Neural cell (in vitro differentiated cells): ENCODE data around the gene RFX3. TPM values are rescaled to one million over a fixed set of nuclear protein-coding genes. Genes with fewer than 3 reads are reported as not detected.

Source experiments
- H2AFZ ChIP-seq: fragments of 200-600, 300-800 bp; sonication (generic), shearing (Covaris generic); 2 replicates; pipeline ENCODE4 v1.6.0; 2014; ENCODE audit warnings: low read depth, mild to moderate bottlenecking, antibody characterized with exemption, low read length, moderate library complexity
- H3F3A ChIP-seq: fragments of 200-600 bp; shearing (Covaris generic); 2 replicates; pipeline ENCODE4 v1.6.1; 2016; ENCODE audit warnings: mild to moderate bottlenecking, moderate library complexity, mixed read lengths, antibody characterized with exemption, low read length; ENCODE audit not compliant: insufficient read depth, poor library complexity, severe bottlenecking
- H3K27ac ChIP-seq: fragments of 200-600, 300-800 bp; sonication (generic), shearing (Covaris generic); 2 replicates; pipeline ENCODE4 v1.5.1; 2014; ENCODE audit warnings: mild to moderate bottlenecking, low read length, moderate library complexity
- H3K27me3 ChIP-seq: fragments of 300-800, 200-600 bp; sonication (generic), shearing (Covaris generic); 2 replicates; pipeline ENCODE4 v1.6.0; 2014; ENCODE audit warnings: mild to moderate bottlenecking, low read depth, low read length, moderate library complexity; ENCODE audit not compliant: insufficient read depth
- H3K36me3 ChIP-seq: fragments of 300-800, 200-600 bp; sonication (generic), shearing (Covaris generic); 2 replicates; pipeline ENCODE4 v1.5.1; 2014; ENCODE audit warnings: mild to moderate bottlenecking, antibody characterized with exemption, low read length, moderate library complexity; ENCODE audit not compliant: insufficient read depth
- H3K4me2 ChIP-seq: fragments of 300-800, 200-600 bp; sonication (generic), shearing (Covaris generic); 2 replicates; pipeline ENCODE4 v1.6.0; 2014; ENCODE audit warnings: mild to moderate bottlenecking, low read length
- H3K4me3 ChIP-seq: fragments of 300-800, 200-600 bp; sonication (generic), shearing (Covaris generic); 2 replicates; pipeline ENCODE4 v1.5.1; 2014; ENCODE audit warnings: mild to moderate bottlenecking, low read length, moderate library complexity
- H3K79me2 ChIP-seq: fragments of 200-600 bp; shearing (Covaris generic); replicated peaks from 2 replicates; pipeline ENCODE4 v1.6.0; 2014; ENCODE audit warnings: mild to moderate bottlenecking, low read length, moderate library complexity; ENCODE audit not compliant: insufficient read depth
- H3K9ac ChIP-seq: fragments of 300-800, 200-600 bp; sonication (generic), shearing (Covaris generic); 2 replicates; pipeline ENCODE4 v1.6.1; 2016; ENCODE audit warnings: mild to moderate bottlenecking, low read length, mixed read lengths
- H3K9me2 ChIP-seq: fragments of 200-600 bp; shearing (Covaris generic); 2 replicates; pipeline ENCODE4 v1.6.1; 2016; ENCODE audit warnings: mild to moderate bottlenecking, low read length, mixed read lengths; ENCODE audit not compliant: insufficient read depth
- H3K9me3 ChIP-seq: fragments of 200-600, 300-800 bp; sonication (generic), shearing (Covaris generic); 2 replicates; pipeline ENCODE4 v1.6.1; 2016; ENCODE audit warnings: mild to moderate bottlenecking, mixed run types, low read length, moderate library complexity, mixed read lengths
- H4K20me1 ChIP-seq: fragments of 200-600 bp; shearing (Covaris generic); 2 replicates; pipeline ENCODE4 v1.6.1; 2016; ENCODE audit warnings: mild to moderate bottlenecking, mixed run types; ENCODE audit not compliant: insufficient read depth
- EP300 ChIP-seq: fragments of 450-650 bp; conservative IDR thresholded peaks from 2 replicates; pipeline ENCODE4 v1.6.1; 2014; ENCODE audit warnings: antibody characterized with exemption, mild to moderate bottlenecking, moderate library complexity; ENCODE audit not compliant: poor library complexity, severe bottlenecking
- EZH2 ChIP-seq: fragments of 200-600, 300-800 bp; shearing (Covaris generic), sonication (generic); IDR thresholded peaks from 2 replicates; pipeline ENCODE4 v1.6.1; 2014; ENCODE audit warnings: antibody characterized with exemption, low read length, borderline replicate concordance, mild to moderate bottlenecking; ENCODE audit not compliant: insufficient read depth, poor library complexity, severe bottlenecking
- MXI1 ChIP-seq: fragments of 450-650 bp; conservative IDR thresholded peaks from 2 replicates; pipeline ENCODE4 v1.6.1; 2014; ENCODE audit warnings: antibody characterized with exemption, mild to moderate bottlenecking; ENCODE audit not compliant: poor library complexity, severe bottlenecking
- POLR2AphosphoS5 ChIP-seq: IDR thresholded peaks from 2 replicates; pipeline ENCODE4 v1.6.1; 2012
- RAD21 ChIP-seq: fragments of 450-650 bp; conservative IDR thresholded peaks from 2 replicates; pipeline ENCODE4 v1.6.1; 2014; ENCODE audit warnings: antibody characterized with exemption, mild to moderate bottlenecking, moderate library complexity
- SMC3 ChIP-seq: fragments of 450-650 bp; conservative IDR thresholded peaks from 2 replicates; pipeline ENCODE4 v1.6.1; 2014; ENCODE audit warnings: antibody characterized with exemption, mild to moderate bottlenecking, moderate library complexity; ENCODE audit not compliant: poor library complexity
- TAF1 ChIP-seq: IDR thresholded peaks from 2 replicates; pipeline ENCODE4 v1.6.1; 2012; ENCODE audit warnings: low read depth
- polyA plus RNA-seq: library from polyadenylated mRNA; depleted of rRNA; stranded (reverse); fragments of >200 nt; gene quantifications from 2 replicates; pipeline ENCODE4 v1.2.3, GENCODE V29; 2014
- TF ChIP-seq, protein P1 (sequence below): IDR thresholded peaks from 2 replicates; pipeline ENCODE4 v1.6.1; 2012; ENCODE audit warnings: borderline replicate concordance
- TF ChIP-seq, protein P2 (sequence below): fragments of 450-650 bp; IDR thresholded peaks from 2 replicates; pipeline ENCODE4 v1.5.1; 2014; ENCODE audit warnings: antibody characterized with exemption, mild to moderate bottlenecking, moderate library complexity; ENCODE audit not compliant: poor library complexity, severe bottlenecking

Gene RFX3
- polyA plus RNA-seq, 1 donor from 2014 or later = 27.6 TPM

DNA sequence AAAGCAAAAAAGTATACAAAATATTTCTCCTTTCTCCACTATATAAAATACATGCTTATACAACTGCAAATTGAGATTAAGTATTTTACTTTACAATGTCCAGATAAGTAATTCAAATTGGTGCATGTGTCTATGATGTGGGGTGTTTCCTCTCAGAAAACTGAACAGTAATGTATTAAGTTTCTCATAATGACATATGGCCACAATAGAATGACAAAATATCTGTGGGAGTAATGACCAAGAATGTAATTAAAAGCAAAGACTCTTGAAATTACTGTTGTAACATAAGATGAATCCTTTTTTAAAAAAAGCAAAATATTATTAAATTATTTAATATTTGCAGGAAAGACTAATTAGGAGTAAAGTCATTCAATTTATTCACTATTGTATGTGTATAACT lies 155.1 kb downstream of the RFX3 start:
- H3K9ac ChIP-seq = no peak overlapping the region
- H3K27me3 ChIP-seq = no peaks in the 10 kb centered on the region
- H4K20me1 ChIP-seq = no peaks in the 10 kb centered on the region
- H3F3A ChIP-seq = no peaks in the 10 kb centered on the region
- peaks cover 4% of the 10 kb centered on the region for H3K79me2 ChIP-seq
- H3K9me3 ChIP-seq = no peaks in the 10 kb centered on the region
- H3K9me2 ChIP-seq = no peaks in the 10 kb centered on the region
- TF ChIP-seq TAF1 (no peak), RAD21 (no peak), EZH2 (no peak), SMC3 (no peak), EP300 (no peak), POLR2AphosphoS5 (no peak), MXI1 (no peak)
- TF ChIP-seq, protein P1, sequence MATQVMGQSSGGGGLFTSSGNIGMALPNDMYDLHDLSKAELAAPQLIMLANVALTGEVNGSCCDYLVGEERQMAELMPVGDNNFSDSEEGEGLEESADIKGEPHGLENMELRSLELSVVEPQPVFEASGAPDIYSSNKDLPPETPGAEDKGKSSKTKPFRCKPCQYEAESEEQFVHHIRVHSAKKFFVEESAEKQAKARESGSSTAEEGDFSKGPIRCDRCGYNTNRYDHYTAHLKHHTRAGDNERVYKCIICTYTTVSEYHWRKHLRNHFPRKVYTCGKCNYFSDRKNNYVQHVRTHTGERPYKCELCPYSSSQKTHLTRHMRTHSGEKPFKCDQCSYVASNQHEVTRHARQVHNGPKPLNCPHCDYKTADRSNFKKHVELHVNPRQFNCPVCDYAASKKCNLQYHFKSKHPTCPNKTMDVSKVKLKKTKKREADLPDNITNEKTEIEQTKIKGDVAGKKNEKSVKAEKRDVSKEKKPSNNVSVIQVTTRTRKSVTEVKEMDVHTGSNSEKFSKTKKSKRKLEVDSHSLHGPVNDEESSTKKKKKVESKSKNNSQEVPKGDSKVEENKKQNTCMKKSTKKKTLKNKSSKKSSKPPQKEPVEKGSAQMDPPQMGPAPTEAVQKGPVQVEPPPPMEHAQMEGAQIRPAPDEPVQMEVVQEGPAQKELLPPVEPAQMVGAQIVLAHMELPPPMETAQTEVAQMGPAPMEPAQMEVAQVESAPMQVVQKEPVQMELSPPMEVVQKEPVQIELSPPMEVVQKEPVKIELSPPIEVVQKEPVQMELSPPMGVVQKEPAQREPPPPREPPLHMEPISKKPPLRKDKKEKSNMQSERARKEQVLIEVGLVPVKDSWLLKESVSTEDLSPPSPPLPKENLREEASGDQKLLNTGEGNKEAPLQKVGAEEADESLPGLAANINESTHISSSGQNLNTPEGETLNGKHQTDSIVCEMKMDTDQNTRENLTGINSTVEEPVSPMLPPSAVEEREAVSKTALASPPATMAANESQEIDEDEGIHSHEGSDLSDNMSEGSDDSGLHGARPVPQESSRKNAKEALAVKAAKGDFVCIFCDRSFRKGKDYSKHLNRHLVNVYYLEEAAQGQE = no peak
- TF ChIP-seq, protein P2, sequence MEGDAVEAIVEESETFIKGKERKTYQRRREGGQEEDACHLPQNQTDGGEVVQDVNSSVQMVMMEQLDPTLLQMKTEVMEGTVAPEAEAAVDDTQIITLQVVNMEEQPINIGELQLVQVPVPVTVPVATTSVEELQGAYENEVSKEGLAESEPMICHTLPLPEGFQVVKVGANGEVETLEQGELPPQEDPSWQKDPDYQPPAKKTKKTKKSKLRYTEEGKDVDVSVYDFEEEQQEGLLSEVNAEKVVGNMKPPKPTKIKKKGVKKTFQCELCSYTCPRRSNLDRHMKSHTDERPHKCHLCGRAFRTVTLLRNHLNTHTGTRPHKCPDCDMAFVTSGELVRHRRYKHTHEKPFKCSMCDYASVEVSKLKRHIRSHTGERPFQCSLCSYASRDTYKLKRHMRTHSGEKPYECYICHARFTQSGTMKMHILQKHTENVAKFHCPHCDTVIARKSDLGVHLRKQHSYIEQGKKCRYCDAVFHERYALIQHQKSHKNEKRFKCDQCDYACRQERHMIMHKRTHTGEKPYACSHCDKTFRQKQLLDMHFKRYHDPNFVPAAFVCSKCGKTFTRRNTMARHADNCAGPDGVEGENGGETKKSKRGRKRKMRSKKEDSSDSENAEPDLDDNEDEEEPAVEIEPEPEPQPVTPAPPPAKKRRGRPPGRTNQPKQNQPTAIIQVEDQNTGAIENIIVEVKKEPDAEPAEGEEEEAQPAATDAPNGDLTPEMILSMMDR = no peak
- no peak overlapping the region for H3K27ac ChIP-seq
- H3K4me3 ChIP-seq = no peak overlapping the region
- H3K36me3 ChIP-seq = no peaks in the 10 kb centered on the region
- no peak overlapping the region for H3K4me2 ChIP-seq
- no peak overlapping the region for H2AFZ ChIP-seq

DNA sequence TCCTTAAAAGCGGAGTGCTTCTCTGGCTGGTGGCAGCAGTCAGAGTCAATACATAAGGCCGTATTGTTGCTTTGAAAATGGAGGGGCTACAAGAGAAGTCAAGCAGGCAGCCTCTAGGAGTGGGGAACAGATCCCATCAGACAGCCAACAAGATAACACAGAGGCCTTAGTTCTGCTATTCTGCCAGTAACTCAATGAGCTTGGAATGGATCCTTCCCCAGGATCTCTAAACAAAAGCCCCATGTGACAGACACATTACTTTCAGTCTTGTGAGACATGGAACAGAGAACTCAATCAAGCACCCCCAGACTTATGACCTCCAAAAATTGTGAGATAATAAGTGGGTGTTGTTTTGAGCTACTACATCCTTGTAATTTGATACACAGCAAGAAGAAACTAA lies 158.6 kb downstream of the RFX3 start:
- Histone ChIP-seq H3K4me3 (no peak overlapping the region), H3K79me2 (no peaks in the 10 kb centered on the region), H3K9me3 (no peaks in the 10 kb centered on the region), H4K20me1 (no peaks in the 10 kb centered on the region), H2AFZ (no peak overlapping the region), H3K27me3 (no peaks in the 10 kb centered on the region), H3K9me2 (no peaks in the 10 kb centered on the region), H3K9ac (no peak overlapping the region), H3K27ac (no peak overlapping the region), H3F3A (no peaks in the 10 kb centered on the region), H3K4me2 (no peak overlapping the region), H3K36me3 (no peaks in the 10 kb centered on the region)
- TF ChIP-seq MXI1 (no peak), SMC3 (no peak)
